ENCODE data around the gene IFI6.
"Not testable (repeated sequence)": the region's sequence is repeated elsewhere in the genome, so short reads cannot be mapped to it uniquely, and the experiment has no call there.

- not testable (repeated sequence) for TF ChIP-seq CTCF, POLR2A (IDR thresholded peaks at IDR 0.05)
These were observed 24.8 kb upstream of the IFI6 start for GRCh38 chr1:27696835-27697234.
